ENCODE results near the gene KRT38.
A peak's percentile ranks its signal among the peaks of the same experiment; 100 is the strongest.
"Not testable (repeated sequence)": the region's sequence is repeated elsewhere in the genome, so short reads cannot be mapped to it uniquely, and the experiment has no call there.

The KRT38 gene

GRCh38 chr17:41462705-41463104, 21.9 kb upstream of the KRT38 start:
- no peak for DNase-seq (ENCODE audit: low read depth, low spot score)

GRCh38 chr17:41457676-41458075, 16.9 kb upstream of the KRT38 start:
- no peak for DNase-seq (ENCODE audit: low read depth, low spot score)

- DNase-seq (ENCODE audit: low read depth, low spot score): no peak
Observed at GRCh38 chr17:41456204-41456603, 15.4 kb upstream of the KRT38 start.

DNA sequence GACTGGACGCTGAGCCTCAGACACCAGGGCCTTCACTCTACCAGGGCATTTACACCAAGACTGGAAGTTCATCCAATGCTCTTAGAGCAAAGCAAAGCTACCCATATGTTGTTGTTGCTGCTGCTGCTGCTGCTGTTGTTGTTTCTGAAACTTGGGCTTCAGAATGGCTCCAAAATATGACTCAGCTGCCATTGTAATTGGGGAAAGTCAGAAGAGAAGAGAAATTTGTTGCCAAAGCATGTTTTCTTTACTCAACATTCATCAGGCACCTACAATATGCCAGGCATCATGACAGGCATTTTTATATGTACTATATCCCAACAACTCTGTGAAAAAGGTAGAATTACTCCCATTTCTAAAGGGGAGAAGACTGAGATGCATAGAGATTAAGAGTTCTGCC, 14.5 kb upstream of the KRT38 start:
- DNase-seq (ENCODE audit: low read depth, low spot score): peak; percentile 52

GRCh38 chr17:41453066-41453465, 12.3 kb upstream of the KRT38 start:
- no peak for DNase-seq (ENCODE audit: low read depth, low spot score)

GRCh38 chr17:41452281-41452680, 11.5 kb upstream of the KRT38 start:
- DNase-seq (ENCODE audit: low read depth, low spot score): no peak

DNA sequence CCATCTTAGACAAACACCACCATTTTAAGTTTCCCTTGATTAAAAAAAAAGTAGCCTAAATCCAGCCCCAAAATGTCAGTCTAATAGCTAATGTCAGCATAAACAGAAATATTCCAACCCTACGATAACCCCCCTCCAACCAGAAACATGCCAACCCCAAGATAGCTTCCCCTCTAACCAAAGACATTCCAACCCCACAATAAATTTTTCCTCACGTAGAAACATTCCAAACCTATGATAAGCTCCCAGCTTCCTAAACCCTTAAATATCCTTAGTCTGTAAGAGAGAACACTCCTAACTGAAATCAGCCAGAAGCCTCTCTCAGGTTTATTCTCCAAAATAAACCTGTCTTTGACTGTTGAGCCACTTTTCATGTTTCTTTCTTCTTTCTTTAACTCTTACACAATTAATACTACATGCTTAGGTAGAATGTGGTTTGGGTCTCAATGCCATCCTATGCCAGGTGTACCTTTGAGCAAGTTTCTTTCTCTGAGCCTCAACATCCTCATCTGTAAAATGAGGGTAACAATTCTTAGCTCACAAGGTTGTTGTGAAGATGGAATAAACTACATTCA, 10.5 kb upstream of the KRT38 start:
- DNase-seq (ENCODE audit: low read depth, low spot score): peak; percentile 19

GRCh38 chr17:41449008-41449407, 8.2 kb upstream of the KRT38 start:
- DNase-seq (ENCODE audit: low read depth, low spot score): no peak

GRCh38 chr17:41448506-41448905, 7.7 kb upstream of the KRT38 start:
- DNase-seq (ENCODE audit: low read depth, low spot score): no peak

DNA sequence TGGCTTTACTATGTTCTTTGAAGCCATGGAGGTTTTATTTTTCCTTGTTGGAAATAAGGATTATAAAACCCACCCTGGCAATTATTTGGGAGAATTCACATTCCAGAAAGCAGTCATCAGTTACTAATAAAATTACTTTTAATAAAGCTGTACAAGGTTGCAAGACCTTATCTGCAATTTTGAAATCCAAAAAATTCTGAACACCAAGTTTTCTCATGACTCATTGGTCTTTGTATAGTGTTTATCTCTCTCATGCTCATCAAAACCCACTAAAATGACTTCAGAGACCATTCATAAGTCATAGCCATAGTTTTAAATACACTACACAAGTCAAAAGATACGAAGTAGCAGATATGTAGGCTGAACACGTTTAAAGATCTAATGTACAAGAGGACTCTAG, 6.0 kb upstream of the KRT38 start:
- DNase-seq (ENCODE audit: low read depth, low spot score): no peak

DNA sequence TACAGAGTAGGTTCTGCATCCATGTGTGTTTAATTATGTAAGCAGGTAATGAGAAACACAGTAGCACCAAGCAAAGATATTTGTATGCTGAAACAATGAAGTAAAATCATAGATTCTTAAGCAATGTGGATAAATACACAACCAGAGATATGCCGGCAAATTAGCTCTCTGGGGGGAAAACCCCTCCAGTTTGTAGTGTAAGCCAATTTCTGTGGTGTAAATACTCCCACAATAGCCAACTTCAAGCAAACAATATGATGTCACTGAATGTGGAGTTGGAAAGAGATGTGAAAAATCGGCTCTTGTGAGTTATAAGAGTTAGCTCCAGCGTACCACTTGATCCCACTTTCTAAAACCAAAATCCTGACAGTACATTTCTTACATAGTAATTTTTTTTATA, 3.9 kb upstream of the KRT38 start:
- no peak for DNase-seq (ENCODE audit: low read depth, low spot score)

GRCh38 chr17:41444186-41444585, 3.4 kb upstream of the KRT38 start:
- no peak for DNase-seq (ENCODE audit: low read depth, low spot score)

DNA sequence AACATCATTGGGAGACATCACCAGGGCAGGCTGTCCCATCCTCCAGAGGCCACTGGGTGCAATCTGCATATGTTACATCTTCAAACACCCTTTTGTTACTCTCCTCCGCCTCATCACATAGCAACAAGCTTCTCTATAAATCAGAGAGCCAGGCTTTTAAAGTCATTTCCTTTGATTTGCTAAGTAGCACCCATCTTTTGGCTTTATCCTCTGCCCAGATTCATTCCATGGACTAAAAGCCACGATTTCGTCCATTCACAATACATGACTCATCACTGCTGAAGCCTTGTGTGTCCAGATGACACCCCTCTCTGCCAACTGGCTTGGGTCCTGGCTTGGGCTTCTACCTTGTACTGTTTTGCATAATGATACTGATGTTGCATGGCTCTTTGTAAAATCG, 2.0 kb upstream of the KRT38 start:
- peak; percentile 46 for DNase-seq (ENCODE audit: low read depth, low spot score)

DNA sequence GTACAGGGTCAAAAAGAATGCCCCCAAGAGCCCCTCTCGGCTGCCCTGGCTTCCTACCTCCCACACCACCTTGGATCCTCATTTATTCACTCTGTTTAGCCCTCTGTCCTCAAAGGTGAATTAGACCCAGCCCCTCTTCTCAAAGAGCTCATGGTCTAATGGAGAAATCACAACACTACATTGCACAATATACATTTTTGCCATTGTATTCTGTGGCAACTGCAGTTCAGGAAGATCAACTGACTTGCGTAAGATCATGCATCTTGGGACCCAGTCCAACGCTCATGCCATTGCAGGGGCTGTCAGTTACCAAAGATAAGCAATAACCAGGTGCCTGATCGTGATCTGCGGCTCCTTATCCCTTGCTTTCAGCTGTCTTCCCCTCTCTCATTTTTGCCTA, 1.4 kb downstream of the KRT38 start:
- no peak for DNase-seq (ENCODE audit: low read depth, low spot score)

- DNase-seq (ENCODE audit: low read depth, low spot score): no peak
Observed at GRCh38 chr17:41437769-41438168, 3.0 kb downstream of the KRT38 start.

- DNase-seq (ENCODE audit: low read depth, low spot score): no peak
Observed at GRCh38 chr17:41437254-41437653, 3.5 kb downstream of the KRT38 start.

GRCh38 chr17:41434415-41434814, 6.4 kb downstream of the KRT38 start:
- no peak for DNase-seq (ENCODE audit: low read depth, low spot score)

GRCh38 chr17:41434005-41434404, 6.8 kb downstream of the KRT38 start:
- no peak for DNase-seq (ENCODE audit: low read depth, low spot score)

GRCh38 chr17:41433586-41433985, 7.2 kb downstream of the KRT38 start:
- no peak for DNase-seq (ENCODE audit: low read depth, low spot score)

- DNase-seq (ENCODE audit: low read depth, low spot score): not testable (repeated sequence)
Observed at GRCh38 chr17:41430376-41430775, 10.4 kb downstream of the KRT38 start.

- no peak for DNase-seq (ENCODE audit: low read depth, low spot score)
Observed at GRCh38 chr17:41429667-41430066, 11.1 kb downstream of the KRT38 start.

- peak; percentile 68 for DNase-seq (ENCODE audit: low read depth, low spot score)
Observed at GRCh38 chr17:41428591-41429291, 12.0 kb downstream of the KRT38 start.

GRCh38 chr17:41424111-41424635, 16.6 kb downstream of the KRT38 start, which contains the start of gene KRT37:
Gene KRT37 (minus strand): TSS chr17:41424585. CDS start chr17:41424523, 62 bp downstream.
- no peak for DNase-seq (ENCODE audit: low read depth, low spot score)

All from astrocyte of the hippocampus (primary cell).